Endothelial cell of umbilical vein (primary cell): Measurements from ENCODE around the gene FAM156B. TPM values are rescaled to one million over a fixed set of nuclear protein-coding genes. Genes with fewer than 3 reads are reported as not detected.
A peak's percentile ranks its signal among the peaks of the same experiment; 100 is the strongest.
"Not testable (repeated sequence)": the region's sequence is repeated elsewhere in the genome, so short reads cannot be mapped to it uniquely, and the experiment has no call there.

Source experiments
- BruUV-seq: library from RNA; stranded (reverse); fragments of 400-500 nt; replicated peaks from 2 replicates; lab custom pipeline; 2021; lab: Mats Ljungman, UMichigan
- CTCF ChIA-PET: fragments of 300-600, 350-600 bp; sonication (Branson Sonifier 250); formaldehyde crosslinking; loops from one replicate; lab custom pipeline; 2021; ENCODE audit warnings: antibody characterized with exemption, inconsistent platforms; lab: Charles Lee
- POLR2A ChIA-PET: fragments of 300-600, 350-600 bp; sonication (Branson Sonifier 250); formaldehyde crosslinking; loops from one replicate; lab custom pipeline; 2021; ENCODE audit warnings: antibody characterized with exemption, inconsistent platforms; lab: Charles Lee
- DNase-seq: peaks from one replicate; pipeline ENCODE4 v3.0.0-alpha.2; 2011; ENCODE audit warnings: low read depth, low spot score
- FAIRE-seq: peaks from 2 replicates; lab custom pipeline; 2011; peaks lifted over from hg19 to GRCh38; lab: Jason Lieb, UNC
- H2AFZ ChIP-seq: 2 replicates; pipeline ENCODE4 v1.6.0; 2012; ENCODE audit warnings: low read depth, low read length, control low read depth, inconsistent platforms
- H3K27ac ChIP-seq: 2 replicates; pipeline ENCODE4 v1.5.1; 2011; ENCODE audit warnings: low read depth, mild to moderate bottlenecking, control low read depth, low read length, moderate library complexity; ENCODE audit not compliant: insufficient read depth
- H3K27me3 ChIP-seq, 2 experiments: 2 replicates each; pipeline versions ENCODE4 v1.6.0 to v1.6.1; 2011; ENCODE audit warnings: low read length in 2 of 2, mixed read lengths in 1 of 2; ENCODE audit not compliant: control insufficient read depth in 2 of 2, insufficient read depth in 2 of 2
- H3K36me3 ChIP-seq, 2 experiments: 2 replicates in 1 of 2; 3 replicates in 1 of 2; pipeline ENCODE4 v1.5.1; 2011; ENCODE audit warnings: low read length in 2 of 2, mild to moderate bottlenecking in 1 of 2, moderate library complexity in 1 of 2; ENCODE audit not compliant: control insufficient read depth in 2 of 2, insufficient read depth in 2 of 2; ENCODE audit errors: extremely low read depth in 1 of 2
- H3K4me1 ChIP-seq: 3 replicates; pipeline ENCODE4 v1.5.1; 2011; ENCODE audit warnings: mild to moderate bottlenecking, low read length; ENCODE audit not compliant: control insufficient read depth, insufficient read depth; ENCODE audit errors: extremely low read depth
- H3K4me2 ChIP-seq: 2 replicates; pipeline ENCODE4 v1.6.1; 2011; ENCODE audit warnings: low read length, control low read depth, mixed read lengths; ENCODE audit not compliant: insufficient read depth
- H3K4me3 ChIP-seq, 3 experiments: fragments of 200-600 bp in 1 of 3; sonication (generic), shearing (Covaris generic) in 1 of 3; replicated peaks in 1 of 3; 2 replicates each; pipeline ENCODE4 v1.5.1; 2011 to 2016; ENCODE audit warnings: control low read depth in 3 of 3, low read length in 3 of 3, mild to moderate bottlenecking in 2 of 3, inconsistent platforms in 1 of 3, low read depth in 1 of 3, moderate library complexity in 1 of 3; ENCODE audit not compliant: insufficient read depth in 1 of 3
- H3K79me2 ChIP-seq: 2 replicates; pipeline ENCODE4 v1.6.0; 2012; ENCODE audit warnings: low read length, inconsistent platforms; ENCODE audit not compliant: control insufficient read depth, insufficient read depth
- H3K9ac ChIP-seq: replicated peaks from 2 replicates; pipeline ENCODE3; 2011; ENCODE audit warnings: low read length, control low read depth; ENCODE audit not compliant: insufficient read depth; ENCODE audit errors: extremely low read depth
- H3K9me1 ChIP-seq: replicated peaks from 3 replicates; pipeline ENCODE4 v1.6.0; 2011; ENCODE audit warnings: mild to moderate bottlenecking, low read length; ENCODE audit not compliant: control insufficient read depth, insufficient read depth; ENCODE audit errors: extremely low read depth
- H3K9me3 ChIP-seq: replicated peaks from 2 replicates; pipeline ENCODE4 v1.5.1; 2012; ENCODE audit warnings: low read length, inconsistent platforms; ENCODE audit not compliant: control insufficient read depth, insufficient read depth
- H4K20me1 ChIP-seq: replicated peaks from 2 replicates; pipeline ENCODE3; 2011; ENCODE audit warnings: mild to moderate bottlenecking, low read length; ENCODE audit not compliant: control insufficient read depth, insufficient read depth; ENCODE audit errors: extremely low read depth
- dilution Hi-C: fragments of 300-500 bp; cut with MboI; formaldehyde crosslinking; loops from one replicate; pipeline ENCODE4 v1.15.0; 2019; ENCODE audit warnings: low sequenced_read_pairs; ENCODE audit not compliant: extremely low pct_ligation_motif_present
- intact Hi-C: fragments of 100-400 bp; cut with micrococcal nuclease; formaldehyde crosslinking; loops from one replicate; pipeline ENCODE4 v1.10.0; 2022
- polyA plus RNA-seq, 4 experiments: library from polyadenylated mRNA; depleted of rRNA in 3 of 4; stranded (reverse) in 3 of 4; unstranded in 1 of 4; fragments of >200 nt; gene quantifications; 2 replicates each; pipeline versions ENCODE4 v1.2.1 to v1.2.3, GENCODE V29; 2011 to 2012; ENCODE audit warnings: missing spikeins in 1 of 4
- total RNA-seq: library from RNA; stranded (reverse); gene quantifications from 2 replicates; pipeline ENCODE4 v1.2.3, GENCODE V29; 2021

Gene FAM156B
- total and polyA plus RNA-seq, 2 donors (not counting 3 experiments of a cell fraction or from before 2014, with no cell fraction given): 16.7 to 33.9 TPM

GRCh38 chrX:52940704-52941103 is 43.6 kb downstream of the FAM156B start:
- H3K9me3 ChIP-seq, dilution Hi-C loops, DNase-seq, CTCF ChIA-PET, H4K20me1 ChIP-seq, BruUV-seq, H3K4me2 ChIP-seq, intact Hi-C loops, H3K27ac ChIP-seq, H2AFZ ChIP-seq, H3K27me3 ChIP-seq, H3K4me3 ChIP-seq, H3K36me3 ChIP-seq, H3K9me1 ChIP-seq, H3K4me1 ChIP-seq, POLR2A ChIA-PET, H3K9ac ChIP-seq, H3K79me2 ChIP-seq: not testable (repeated sequence)
- FAIRE-seq: peak; percentile 57

GRCh38 chrX:52941728-52942127 is 44.6 kb downstream of the FAM156B start:
- POLR2A ChIA-PET, H3K4me3 ChIP-seq, H3K4me1 ChIP-seq, H3K36me3 ChIP-seq, H3K27ac ChIP-seq, H3K9me3 ChIP-seq, dilution Hi-C loops, CTCF ChIA-PET, H3K4me2 ChIP-seq, H2AFZ ChIP-seq, DNase-seq, BruUV-seq, H3K27me3 ChIP-seq, H3K79me2 ChIP-seq, H3K9me1 ChIP-seq, FAIRE-seq, intact Hi-C loops, H3K9ac ChIP-seq, H4K20me1 ChIP-seq: not testable (repeated sequence)

GRCh38 chrX:52945838-52946494 is 48.8 kb downstream of the FAM156B start:
- BruUV-seq, intact Hi-C loops, H3K27ac ChIP-seq, H4K20me1 ChIP-seq, H3K27me3 ChIP-seq, H3K9me1 ChIP-seq, dilution Hi-C loops, H2AFZ ChIP-seq, DNase-seq, H3K4me1 ChIP-seq, H3K79me2 ChIP-seq, H3K4me3 ChIP-seq, H3K4me2 ChIP-seq, CTCF ChIA-PET, H3K36me3 ChIP-seq, H3K9me3 ChIP-seq, POLR2A ChIA-PET, H3K9ac ChIP-seq: not testable (repeated sequence)
- FAIRE-seq: peak; percentile 28

DNA sequence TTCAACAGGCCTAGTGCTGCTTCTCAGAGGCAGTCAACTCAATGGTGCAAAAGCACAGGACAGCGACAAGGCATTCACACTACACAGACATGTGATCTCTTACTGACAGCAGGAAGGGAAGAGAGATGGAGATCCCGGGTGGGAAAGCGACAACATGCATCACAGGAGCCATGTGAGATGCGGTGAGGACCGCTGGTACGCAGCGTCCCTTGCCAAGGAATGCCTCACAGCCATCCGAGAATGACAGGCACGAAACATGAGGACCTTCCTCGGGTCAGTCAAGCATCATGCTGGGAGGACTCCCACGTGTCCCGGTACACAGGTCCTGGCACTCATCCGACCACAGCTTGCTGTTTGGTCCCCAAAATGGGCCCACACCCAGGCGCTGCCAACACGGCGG is 50.4 kb downstream of the FAM156B start:
- H2AFZ ChIP-seq, H3K9me3 ChIP-seq, H3K4me3 ChIP-seq, dilution Hi-C loops, POLR2A ChIA-PET, H3K4me2 ChIP-seq, H3K9me1 ChIP-seq, H3K36me3 ChIP-seq, H3K4me1 ChIP-seq, H3K27me3 ChIP-seq, H3K79me2 ChIP-seq, intact Hi-C loops, DNase-seq, H4K20me1 ChIP-seq, CTCF ChIA-PET, H3K27ac ChIP-seq, FAIRE-seq, H3K9ac ChIP-seq: not testable (repeated sequence)
- BruUV-seq: TSS peak; percentile 22
